K562 (cell line): ENCODE data around the gene CMTM1. TPM values are rescaled to one million over a fixed set of nuclear protein-coding genes. Genes with fewer than 3 reads are reported as not detected.

Experiments used
- ATAC-seq: fragments of 200-7000 bp; cut with Tn5 transposase; 3 replicates; pipeline ENCODE4 v1.9.1; 2020; ENCODE audit warnings: moderate library complexity
- BruUV-seq: library from RNA; stranded (reverse); fragments of 400-500 nt; replicated peaks from 2 replicates; lab custom pipeline; 2021; lab: Mats Ljungman, UMichigan
- CTCF ChIA-PET: fragments of 300-600 bp; formaldehyde crosslinking; extraction: SDS; loops from one replicate; lab custom pipeline; 2021; ENCODE audit warnings: low intra/inter-chr PET ratio; lab: Yijun Ruan, JAX
- POLR2A ChIA-PET: fragments of 300-600, 350-650 bp; sonication (Branson Sonifier 250); formaldehyde crosslinking; extraction: SDS; loops from one replicate; lab custom pipeline; 2021; ENCODE audit warnings: antibody characterized with exemption, inconsistent platforms; lab: Yijun Ruan, JAX
- DNase-seq, 4 experiments: peaks; one replicate each; pipeline versions ENCODE4 v3.0.0 to v3.0.0-alpha.2; 2011 to 2018; ENCODE audit warnings: low spot score in 3 of 4, mixed read lengths in 3 of 4; ENCODE audit errors: extremely low read depth in 1 of 4
- FAIRE-seq: peaks from 2 replicates; lab custom pipeline; 2011; peaks lifted over from hg19 to GRCh38; lab: Jason Lieb, UNC
- H2AFZ ChIP-seq: 2 replicates; pipeline ENCODE4 v1.6.0; 2011; ENCODE audit warnings: low read depth, low read length, control low read depth, inconsistent platforms
- H3K27ac ChIP-seq: fragments of 200-600 bp; 3 replicates; pipeline ENCODE4 v1.8.0; 2011; ENCODE audit warnings: low read depth, mild to moderate bottlenecking, control low read depth, inconsistent platforms, low read length, moderate library complexity, mixed read lengths; ENCODE audit errors: extremely low read depth
- H3K27me3 ChIP-seq, 2 experiments: fragments of 300-600 bp in 1 of 2; 2 replicates in 1 of 2; 3 replicates in 1 of 2; pipeline versions ENCODE4 v1.6.0 to v1.8.0; 2011; ENCODE audit warnings: inconsistent platforms in 2 of 2, low read length in 2 of 2, mild to moderate bottlenecking in 1 of 2, mixed read lengths in 1 of 2, moderate library complexity in 1 of 2; ENCODE audit not compliant: control insufficient read depth in 2 of 2, insufficient read depth in 2 of 2
- H3K36me3 ChIP-seq: fragments of 300-600 bp; 3 replicates; pipeline ENCODE4 v1.8.0; 2011; ENCODE audit warnings: mild to moderate bottlenecking, low read length, inconsistent platforms; ENCODE audit not compliant: control insufficient read depth, insufficient read depth
- H3K4me1 ChIP-seq, 2 experiments: fragments of 200-600 bp in 1 of 2; replicated peaks in 1 of 2; 2 replicates in 1 of 2; 3 replicates in 1 of 2; pipeline versions ENCODE4 v1.5.1 to v1.8.0; 2011; ENCODE audit warnings: inconsistent platforms in 2 of 2, low read length in 2 of 2, mild to moderate bottlenecking in 1 of 2, mixed read lengths in 1 of 2, moderate library complexity in 1 of 2; ENCODE audit not compliant: control insufficient read depth in 2 of 2, insufficient read depth in 2 of 2
- H3K4me2 ChIP-seq: 2 replicates; pipeline ENCODE4 v1.6.1; 2011; ENCODE audit warnings: low read length, control low read depth, inconsistent platforms, mixed read lengths; ENCODE audit not compliant: insufficient read depth
- H3K4me3 ChIP-seq: fragments of 200-600 bp; sonication (generic), shearing (Covaris generic); 2 replicates; pipeline ENCODE4 v1.5.1; 2016; ENCODE audit warnings: control low read depth, inconsistent platforms
- H3K79me2 ChIP-seq: fragments of 200-600 bp; 3 replicates; pipeline ENCODE4 v1.8.0; 2011; ENCODE audit warnings: low read length, inconsistent platforms; ENCODE audit not compliant: control insufficient read depth, insufficient read depth
- H3K9ac ChIP-seq, 2 experiments: 2 replicates each; pipeline versions ENCODE4 v1.6.0 to v1.6.1; 2011; ENCODE audit warnings: low read depth in 2 of 2, low read length in 2 of 2, control low read depth in 1 of 2, inconsistent platforms in 1 of 2, mild to moderate bottlenecking in 1 of 2, mixed read lengths in 1 of 2; ENCODE audit not compliant: insufficient read depth in 1 of 2
- H3K9me1 ChIP-seq: one replicate; pipeline ENCODE4 v1.6.0; 2011; ENCODE audit warnings: inconsistent platforms, mild to moderate bottlenecking, low read length, moderate library complexity; ENCODE audit not compliant: control insufficient read depth, insufficient read depth
- H3K9me3 ChIP-seq: replicated peaks from 2 replicates; pipeline ENCODE4 v1.5.1; 2011; ENCODE audit warnings: low read depth, low read length, inconsistent platforms; ENCODE audit not compliant: control insufficient read depth, insufficient read depth
- H4K20me1 ChIP-seq: replicated peaks from 2 replicates; pipeline ENCODE4 v1.6.1; 2011; ENCODE audit warnings: low read length, inconsistent platforms, mixed read lengths; ENCODE audit not compliant: control insufficient read depth, insufficient read depth
- BRD9 ChIP-seq: fragments of 450-650 bp; IDR thresholded peaks from 2 replicates; pipeline ENCODE4 v1.6.1; 2018; ENCODE audit warnings: low read depth; ENCODE audit not compliant: partially characterized antibody
- COPS2 ChIP-seq: fragments of 450-650 bp; conservative IDR thresholded peaks from 2 replicates; pipeline ENCODE4 v1.6.1; 2016; ENCODE audit warnings: mild to moderate bottlenecking, moderate library complexity
- JUNB ChIP-seq: fragments of 450-650 bp; formaldehyde crosslinking; conservative IDR thresholded peaks from 2 replicates; pipeline ENCODE4 v1.4.0; 2020; ENCODE audit warnings: mild to moderate bottlenecking
- SAFB ChIP-seq: fragments of 200-400 bp; formaldehyde crosslinking; IDR thresholded peaks from 2 replicates; pipeline ENCODE4 v1.6.1; 2017; ENCODE audit warnings: low read depth, low read length, borderline replicate concordance
- TGIF2 ChIP-seq: sonication (generic); formaldehyde crosslinking; IDR thresholded peaks from 2 replicates; pipeline ENCODE4 v1.8.1; 2022; ENCODE audit warnings: mild to moderate bottlenecking, missing genetic modification reagents, moderate library complexity
- ZBED1 ChIP-seq: IDR thresholded peaks from 2 replicates; pipeline ENCODE4 v1.6.1; 2014
- WGBS: fragments of 100-300 bp; shearing (Covaris generic); methylation state at CpG from one replicate; pipeline ENCODE4 v1.1.6; 2016; ENCODE audit warnings: low coverage, mixed read lengths; ENCODE audit not compliant: insufficient coverage; ENCODE audit errors: missing lambda C conversion rate; 5-methylcytosine and 5-hydroxymethylcytosine counted together
- in situ Hi-C: fragments of 300-500 bp; cut with MboI; formaldehyde crosslinking; loops from 4 replicates; pipeline ENCODE4 v1.15.0; 2018; ENCODE audit warnings: inconsistent platforms, mixed read lengths
- intact Hi-C: fragments of 100-400 bp; cut with micrococcal nuclease; formaldehyde crosslinking; loops from 2 replicates; pipeline ENCODE4 v1.14.2; 2022
- polyA plus RNA-seq, 8 experiments: library from polyadenylated mRNA; depleted of rRNA in 4 of 8; stranded (reverse) in 5 of 8; unstranded in 3 of 8; fragments of >200 nt; fragmentation: Nextera tagmentation in 2 of 8; fragmentation: Illumina TruSeq in 1 of 8; extraction: Ambion mirVana in 2 of 8; extraction: Trizol in 1 of 8; gene quantifications; 2 replicates each; pipeline versions ENCODE4 v1.2.1 to v1.2.3, GENCODE V29; 2011 to 2014; ENCODE audit warnings: inconsistent platforms in 1 of 8, missing spikeins in 1 of 8
- total RNA-seq, 7 experiments: library from RNA; depleted of rRNA in 6 of 7; stranded (reverse); fragments of >200 nt in 6 of 7; fragmentation: Illumina TruSeq in 2 of 7; extraction: Trizol in 2 of 7; gene quantifications; 2 replicates each; pipeline versions ENCODE4 v1.2.1 to v1.2.3, GENCODE V29; 2011 to 2021; ENCODE audit warnings: low replicate concordance in 1 of 7
- TF ChIP-seq, protein P1 (sequence below), 2 experiments: fragments of 450-650 bp; formaldehyde crosslinking in 1 of 2; IDR thresholded peaks; 2 replicates each; pipeline versions ENCODE4 v1.4.0 to v1.6.1; 2014 to 2020; ENCODE audit warnings: mild to moderate bottlenecking in 2 of 2, borderline replicate concordance in 1 of 2, low read depth in 1 of 2
- TF ChIP-seq, protein P2 (sequence below): sonication (generic); formaldehyde crosslinking; IDR thresholded peaks from 2 replicates; pipeline ENCODE4 v1.8.0; 2022; ENCODE audit warnings: mild to moderate bottlenecking, low read depth, missing genetic modification reagents
- TF ChIP-seq, protein P3 (sequence below): fragments of 450-650 bp; IDR thresholded peaks from 2 replicates; pipeline ENCODE4 v1.6.1; 2017; ENCODE audit warnings: antibody characterized with exemption
- TF ChIP-seq, protein P4 (sequence below): fragments of 450-650 bp; formaldehyde crosslinking; conservative IDR thresholded peaks from 2 replicates; pipeline ENCODE4 v1.4.0; 2022; ENCODE audit warnings: mild to moderate bottlenecking, missing genetic modification characterization

Gene CMTM1
- total and polyA plus RNA-seq, 9 of the 15 experiments (the other 6 are each of a cell fraction or from before 2014, with no cell fraction given): 0.25 to 2.6 (median 1.1) TPM; not detected in 2

DNA sequence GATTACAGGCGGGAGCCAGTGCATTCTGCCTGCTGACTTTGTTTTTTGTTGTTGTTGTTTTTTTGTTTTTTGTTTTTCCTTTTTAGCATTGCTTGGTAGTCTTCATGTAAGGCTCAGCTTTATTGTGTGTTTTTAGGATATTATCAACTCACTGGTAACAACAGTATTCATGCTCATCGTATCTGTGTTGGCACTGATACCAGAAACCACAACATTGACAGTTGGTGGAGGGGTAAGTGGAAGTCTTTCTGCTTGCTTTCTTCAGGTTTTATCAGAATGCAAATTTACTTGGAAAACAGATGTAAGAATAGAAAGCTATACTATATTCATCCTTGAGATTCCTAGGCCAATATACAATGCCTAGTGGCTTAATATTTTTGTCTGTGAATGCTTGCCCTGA, 3.3 kb upstream of the CMTM1 start:
- H3K36me3 ChIP-seq: peaks cover 77% of the 10 kb centered on the region
- no peak overlapping the region for H2AFZ ChIP-seq
- intact Hi-C loops (no loop called here), in situ Hi-C loops (no loop called here)
- no TSS peak for BruUV-seq
- FAIRE-seq (no peak), DNase-seq (no peak), ATAC-seq (no peak)
- no peaks in the 10 kb centered on the region for H4K20me1 ChIP-seq
- 74% methylated on average over 2 of the region's 2 CpGs for WGBS
- ChIA-PET POLR2A (interaction anchor here (2.1 kb wide), 1 partner anchor 9 kb away, joined by 11 read pairs; no protein-coding TSS in a partner anchor), CTCF (no interaction called here)
- H3K9me3 ChIP-seq: no peaks in the 10 kb centered on the region
- no peaks in the 10 kb centered on the region for H3K27me3 ChIP-seq
- no peak overlapping the region for H3K4me3 ChIP-seq
- H3K9me1 ChIP-seq: no peaks in the 10 kb centered on the region
- no peak overlapping the region; the same call in 2 of the 3 replicates for H3K27ac ChIP-seq
- H3K79me2 ChIP-seq: no peaks in the 10 kb centered on the region
- no peak overlapping the region for H3K4me2 ChIP-seq
- H3K4me1 ChIP-seq: peaks cover 3 to 8% of the 10 kb centered on the region in 2 experiments; a peak in 3 of 5 replicates
- no peak overlapping the region for H3K9ac ChIP-seq
- TF ChIP-seq, protein P1, sequence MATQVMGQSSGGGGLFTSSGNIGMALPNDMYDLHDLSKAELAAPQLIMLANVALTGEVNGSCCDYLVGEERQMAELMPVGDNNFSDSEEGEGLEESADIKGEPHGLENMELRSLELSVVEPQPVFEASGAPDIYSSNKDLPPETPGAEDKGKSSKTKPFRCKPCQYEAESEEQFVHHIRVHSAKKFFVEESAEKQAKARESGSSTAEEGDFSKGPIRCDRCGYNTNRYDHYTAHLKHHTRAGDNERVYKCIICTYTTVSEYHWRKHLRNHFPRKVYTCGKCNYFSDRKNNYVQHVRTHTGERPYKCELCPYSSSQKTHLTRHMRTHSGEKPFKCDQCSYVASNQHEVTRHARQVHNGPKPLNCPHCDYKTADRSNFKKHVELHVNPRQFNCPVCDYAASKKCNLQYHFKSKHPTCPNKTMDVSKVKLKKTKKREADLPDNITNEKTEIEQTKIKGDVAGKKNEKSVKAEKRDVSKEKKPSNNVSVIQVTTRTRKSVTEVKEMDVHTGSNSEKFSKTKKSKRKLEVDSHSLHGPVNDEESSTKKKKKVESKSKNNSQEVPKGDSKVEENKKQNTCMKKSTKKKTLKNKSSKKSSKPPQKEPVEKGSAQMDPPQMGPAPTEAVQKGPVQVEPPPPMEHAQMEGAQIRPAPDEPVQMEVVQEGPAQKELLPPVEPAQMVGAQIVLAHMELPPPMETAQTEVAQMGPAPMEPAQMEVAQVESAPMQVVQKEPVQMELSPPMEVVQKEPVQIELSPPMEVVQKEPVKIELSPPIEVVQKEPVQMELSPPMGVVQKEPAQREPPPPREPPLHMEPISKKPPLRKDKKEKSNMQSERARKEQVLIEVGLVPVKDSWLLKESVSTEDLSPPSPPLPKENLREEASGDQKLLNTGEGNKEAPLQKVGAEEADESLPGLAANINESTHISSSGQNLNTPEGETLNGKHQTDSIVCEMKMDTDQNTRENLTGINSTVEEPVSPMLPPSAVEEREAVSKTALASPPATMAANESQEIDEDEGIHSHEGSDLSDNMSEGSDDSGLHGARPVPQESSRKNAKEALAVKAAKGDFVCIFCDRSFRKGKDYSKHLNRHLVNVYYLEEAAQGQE (IDR thresholded peaks at IDR 0.05; ENCODE audit: borderline replicate concordance): no peak
- TF ChIP-seq, protein P1 (CRISPR knock-in tag; IDR thresholded peaks at IDR 0.05; ENCODE audit: low read depth): no peak
- TF ChIP-seq BRD9: no peak
- no peak for TF ChIP-seq TGIF2 (CRISPR knock-in tag)
- TF ChIP-seq, protein P2, sequence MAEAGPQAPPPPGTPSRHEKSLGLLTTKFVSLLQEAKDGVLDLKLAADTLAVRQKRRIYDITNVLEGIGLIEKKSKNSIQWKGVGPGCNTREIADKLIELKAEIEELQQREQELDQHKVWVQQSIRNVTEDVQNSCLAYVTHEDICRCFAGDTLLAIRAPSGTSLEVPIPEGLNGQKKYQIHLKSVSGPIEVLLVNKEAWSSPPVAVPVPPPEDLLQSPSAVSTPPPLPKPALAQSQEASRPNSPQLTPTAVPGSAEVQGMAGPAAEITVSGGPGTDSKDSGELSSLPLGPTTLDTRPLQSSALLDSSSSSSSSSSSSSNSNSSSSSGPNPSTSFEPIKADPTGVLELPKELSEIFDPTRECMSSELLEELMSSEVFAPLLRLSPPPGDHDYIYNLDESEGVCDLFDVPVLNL: no peak
- no peak for TF ChIP-seq JUNB
- no peak for TF ChIP-seq COPS2
- TF ChIP-seq, protein P3, sequence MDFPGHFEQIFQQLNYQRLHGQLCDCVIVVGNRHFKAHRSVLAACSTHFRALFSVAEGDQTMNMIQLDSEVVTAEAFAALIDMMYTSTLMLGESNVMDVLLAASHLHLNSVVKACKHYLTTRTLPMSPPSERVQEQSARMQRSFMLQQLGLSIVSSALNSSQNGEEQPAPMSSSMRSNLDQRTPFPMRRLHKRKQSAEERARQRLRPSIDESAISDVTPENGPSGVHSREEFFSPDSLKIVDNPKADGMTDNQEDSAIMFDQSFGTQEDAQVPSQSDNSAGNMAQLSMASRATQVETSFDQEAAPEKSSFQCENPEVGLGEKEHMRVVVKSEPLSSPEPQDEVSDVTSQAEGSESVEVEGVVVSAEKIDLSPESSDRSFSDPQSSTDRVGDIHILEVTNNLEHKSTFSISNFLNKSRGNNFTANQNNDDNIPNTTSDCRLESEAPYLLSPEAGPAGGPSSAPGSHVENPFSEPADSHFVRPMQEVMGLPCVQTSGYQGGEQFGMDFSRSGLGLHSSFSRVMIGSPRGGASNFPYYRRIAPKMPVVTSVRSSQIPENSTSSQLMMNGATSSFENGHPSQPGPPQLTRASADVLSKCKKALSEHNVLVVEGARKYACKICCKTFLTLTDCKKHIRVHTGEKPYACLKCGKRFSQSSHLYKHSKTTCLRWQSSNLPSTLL: no peak
- TF ChIP-seq, protein P4, sequence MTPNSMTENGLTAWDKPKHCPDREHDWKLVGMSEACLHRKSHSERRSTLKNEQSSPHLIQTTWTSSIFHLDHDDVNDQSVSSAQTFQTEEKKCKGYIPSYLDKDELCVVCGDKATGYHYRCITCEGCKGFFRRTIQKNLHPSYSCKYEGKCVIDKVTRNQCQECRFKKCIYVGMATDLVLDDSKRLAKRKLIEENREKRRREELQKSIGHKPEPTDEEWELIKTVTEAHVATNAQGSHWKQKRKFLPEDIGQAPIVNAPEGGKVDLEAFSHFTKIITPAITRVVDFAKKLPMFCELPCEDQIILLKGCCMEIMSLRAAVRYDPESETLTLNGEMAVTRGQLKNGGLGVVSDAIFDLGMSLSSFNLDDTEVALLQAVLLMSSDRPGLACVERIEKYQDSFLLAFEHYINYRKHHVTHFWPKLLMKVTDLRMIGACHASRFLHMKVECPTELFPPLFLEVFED: no peak
- no peak for TF ChIP-seq SAFB
- no peak for TF ChIP-seq ZBED1
